G401 (cell line): ENCODE measurements around the gene HLA-B. TPM values are rescaled to one million over a fixed set of nuclear protein-coding genes. Genes with fewer than 3 reads are reported as not detected.

Experiments
- DNase-seq: peaks from one replicate; pipeline ENCODE4 v3.0.0-alpha.2; 2015; ENCODE audit warnings: low spot score
- in situ Hi-C: cut with HindIII; loops from 2 replicates; pipeline ENCODE4 v1.10.0; 2016; ENCODE audit warnings: low sequenced_read_pairs, mixed read lengths
- total RNA-seq: library from RNA; depleted of rRNA; stranded (reverse); fragments of >200 nt; shearing (Covaris generic); gene quantifications from 2 replicates; pipeline ENCODE4 v1.2.3, GENCODE V29; 2014; rRNA removed

The HLA-B gene
- total RNA-seq, 1 experiment from 2014 or later = 25.4 TPM

DNA sequence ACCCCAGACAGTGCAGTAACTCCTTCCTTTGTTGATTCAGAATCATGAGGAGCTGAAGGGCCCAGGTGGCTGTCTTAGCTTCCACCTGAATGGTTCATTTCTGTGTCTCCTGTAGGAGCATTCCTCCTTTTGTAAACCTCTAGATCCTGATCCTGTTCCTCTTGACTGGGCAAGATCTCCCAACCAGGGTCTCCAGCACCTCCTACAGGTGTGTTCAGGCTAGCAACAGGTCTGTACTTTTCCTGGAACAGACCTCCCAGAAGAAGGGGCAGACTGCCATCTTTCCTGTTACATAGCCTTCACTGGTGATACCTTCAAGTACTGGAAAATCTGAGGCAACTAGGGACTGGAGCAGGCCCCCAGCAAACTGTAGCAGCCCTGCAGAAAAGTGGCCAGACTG, 35.2 kb downstream of the HLA-B start:
- in situ Hi-C loops = no loop called here
- DNase-seq = no peak

DNA sequence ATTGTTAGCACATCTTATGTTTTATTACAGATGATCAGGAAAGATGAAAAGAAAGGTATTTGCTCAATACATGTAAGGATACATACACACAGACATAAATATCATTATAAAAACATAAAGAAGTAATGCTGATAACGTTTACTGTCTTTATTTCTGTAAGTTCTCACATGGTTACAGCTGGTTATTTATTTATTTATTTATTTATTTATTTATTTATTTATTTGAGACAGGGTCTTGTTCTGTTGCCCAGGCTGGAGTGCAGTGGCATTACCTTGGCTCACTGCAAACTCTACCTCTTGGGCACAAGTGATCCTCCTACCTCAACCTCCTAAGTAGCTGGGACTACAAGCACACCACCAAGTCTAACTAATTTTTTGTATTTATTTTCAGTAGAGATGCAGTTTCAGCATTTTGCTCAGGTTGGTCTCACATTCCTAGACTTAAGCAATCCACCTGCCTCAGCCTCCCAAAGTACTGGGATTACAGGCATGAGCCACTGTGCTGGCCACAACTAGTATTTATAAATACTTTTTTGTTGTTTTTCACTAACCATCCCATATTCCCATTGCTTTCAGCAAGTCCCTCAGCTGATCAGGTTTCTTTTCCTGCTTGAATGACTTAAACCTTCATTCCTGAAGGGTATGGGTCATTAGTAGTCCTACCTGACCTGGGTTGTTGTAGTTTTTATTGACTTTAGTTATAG, 35.8 kb downstream of the HLA-B start:
- no peak for DNase-seq
- in situ Hi-C loops = no loop called here

DNA sequence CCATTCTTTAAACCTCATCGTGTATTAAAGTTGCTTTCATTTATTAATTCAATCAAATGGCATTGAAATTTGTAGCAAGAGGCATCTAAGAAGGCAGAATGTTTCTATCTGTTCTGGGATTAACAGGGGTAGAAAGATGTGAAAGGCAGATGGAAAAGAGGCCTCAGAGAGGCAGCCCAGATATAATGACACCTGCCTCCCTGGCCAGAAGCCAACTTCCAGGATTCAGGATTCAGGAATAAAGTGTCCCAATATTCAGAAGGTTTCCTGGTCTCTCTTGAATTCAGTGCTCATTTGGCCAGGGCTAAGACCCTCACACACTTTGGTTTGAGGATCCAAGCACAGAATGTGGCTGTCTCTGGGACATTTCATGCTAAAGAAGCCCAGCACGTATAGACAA, 39.9 kb downstream of the HLA-B start:
- in situ Hi-C loops = no loop called here
- peak; percentile 53 for DNase-seq

DNA sequence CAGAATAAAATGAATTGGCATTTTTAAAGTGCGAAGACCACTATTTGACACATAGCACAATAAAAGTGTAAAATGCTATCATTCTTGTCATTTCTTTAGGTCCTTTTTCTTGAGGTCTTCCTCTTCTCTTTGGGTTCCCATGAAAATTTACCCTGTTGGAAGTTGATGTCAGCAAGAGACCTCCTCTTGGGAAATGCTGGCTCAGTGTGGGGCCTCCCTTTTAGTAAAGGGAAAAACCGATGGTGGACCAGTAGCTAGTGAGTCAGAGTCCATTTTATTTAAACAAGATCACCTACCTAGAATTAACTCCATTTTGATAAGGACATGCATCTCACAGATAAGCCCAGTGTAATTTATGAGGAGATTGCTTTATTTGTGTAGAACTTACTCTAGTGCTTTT, 47.3 kb downstream of the HLA-B start:
- DNase-seq = no peak
- in situ Hi-C loops = no loop called here

DNA sequence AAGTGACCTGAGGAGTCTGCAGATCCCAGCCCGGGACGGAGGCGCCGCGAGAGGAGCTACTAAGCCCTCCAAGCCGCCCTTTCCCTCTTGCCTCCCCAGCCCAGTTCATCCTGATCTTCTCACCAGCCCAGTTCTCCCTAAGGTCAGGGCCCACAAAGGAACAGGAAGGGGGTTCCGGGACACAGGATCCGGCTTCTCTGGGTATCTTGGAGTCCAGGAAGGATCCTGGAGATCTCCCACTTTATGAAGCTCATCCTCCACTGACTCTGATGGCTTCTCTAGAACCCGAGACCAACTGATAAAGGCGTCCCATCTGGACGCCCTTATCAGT, 48.2 kb downstream of the HLA-B start:
- in situ Hi-C loops = no loop called here
- no peak for DNase-seq

DNA sequence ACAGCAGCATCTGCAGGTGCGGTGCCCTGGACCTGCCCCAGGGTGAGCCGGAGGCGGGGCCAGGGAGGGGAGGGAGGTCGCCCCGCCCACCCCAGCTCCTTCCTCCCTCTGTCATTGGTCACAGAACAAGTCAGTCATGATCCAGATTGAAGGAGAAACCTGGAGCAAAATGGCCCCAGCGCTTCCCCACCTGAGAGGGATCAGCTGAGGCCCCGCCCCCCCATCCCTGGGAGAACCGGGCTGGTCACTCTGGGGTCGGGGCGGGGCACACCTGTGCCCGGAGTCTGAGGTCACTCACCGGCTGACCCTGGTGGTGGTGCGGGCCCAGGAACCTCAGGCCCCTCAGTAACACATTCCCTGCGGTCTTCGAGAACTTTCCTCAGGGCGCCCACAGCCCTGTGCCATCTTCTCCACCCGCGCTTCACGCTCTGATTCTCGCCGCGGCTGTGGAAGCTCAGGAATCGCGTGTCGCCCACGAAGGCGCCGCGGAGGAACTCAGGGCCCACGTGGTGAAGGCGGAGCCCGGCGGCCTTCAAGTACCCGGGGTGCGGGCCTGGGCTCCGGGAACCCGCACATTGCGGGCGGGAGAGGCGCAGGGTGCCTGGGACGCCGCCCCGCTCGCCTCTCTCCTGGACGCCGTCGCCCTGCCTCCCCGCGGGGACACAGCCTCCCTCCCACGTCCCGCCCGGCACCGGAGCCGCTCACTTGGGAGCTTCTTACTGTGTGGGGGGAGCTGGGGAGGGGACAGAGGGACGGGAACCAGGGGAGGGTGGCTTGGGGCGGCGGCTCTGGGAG, 48.7 kb downstream of the HLA-B start:
- in situ Hi-C loops = no loop called here
- DNase-seq = peak; percentile 75

DNA sequence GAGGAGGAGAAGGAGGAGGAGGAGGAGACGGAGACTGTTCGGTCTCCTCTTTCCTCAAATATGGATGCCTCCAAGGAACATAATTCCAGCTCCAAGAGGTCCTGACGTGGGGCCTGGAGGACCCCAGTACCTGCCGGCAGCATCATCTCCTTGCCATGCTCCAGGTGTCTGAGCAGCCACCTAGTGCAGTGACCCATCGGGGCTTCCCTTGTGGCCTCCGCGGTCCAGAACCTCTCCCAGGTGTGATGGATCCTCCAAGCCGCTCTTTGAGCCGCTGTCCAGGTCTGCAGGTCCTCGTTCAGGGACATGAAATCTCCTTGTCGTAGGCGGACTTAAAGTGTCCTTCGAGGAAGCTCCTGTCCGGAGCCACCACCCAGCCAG, 49.3 kb downstream of the HLA-B start:
- no peak for DNase-seq

DNA sequence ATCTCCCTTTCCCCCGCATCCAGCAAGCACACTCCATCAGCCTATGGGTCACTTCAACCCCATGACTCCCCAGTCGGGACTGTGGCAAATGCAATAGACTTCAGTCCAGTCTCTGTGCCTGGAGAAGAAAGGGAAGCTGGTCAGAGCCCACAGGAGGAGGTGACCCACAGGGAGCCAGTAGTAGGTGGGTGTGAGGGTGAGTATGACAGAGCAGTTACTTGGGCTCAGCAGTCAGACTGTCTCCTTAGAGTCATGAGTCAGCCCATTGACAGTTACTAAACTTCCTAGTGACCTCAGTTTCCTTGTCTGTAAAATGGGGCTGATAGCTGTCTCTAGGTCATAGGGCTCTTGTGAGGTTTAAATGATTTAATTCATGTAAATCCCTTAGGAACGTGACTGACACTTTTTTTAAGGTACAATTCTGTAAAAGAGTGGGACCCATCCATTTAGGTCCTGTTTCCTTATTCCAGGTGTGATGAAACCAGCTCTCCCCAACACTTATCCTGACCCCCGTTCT, 51.2 kb downstream of the HLA-B start:
- in situ Hi-C loops = no loop called here
- no peak for DNase-seq

More for the DNA sequence above, 49.3 kb downstream of the HLA-B start:
- in situ Hi-C loops = no loop called here

GRCh38 chr6:31304683-31305082, 52.3 kb downstream of the HLA-B start:
- in situ Hi-C loops = no loop called here

More at GRCh38 chr6:31304683-31305082, 52.3 kb downstream of the HLA-B start:
- no peak for DNase-seq

Other genes starting within 250 kb of the HLA-B start
- gene C6orf15, start 244.6 kb downstream of the HLA-B start, total RNA-seq = not detected in 2 replicates
- not detected in 2 replicates for gene PSORS1C1, start 242.4 kb downstream of the HLA-B start, total RNA-seq
- not detected in 2 replicates for gene CDSN, start 236.7 kb downstream of the HLA-B start, total RNA-seq
- gene PSORS1C2, start 218.1 kb downstream of the HLA-B start, total RNA-seq = not detected in 2 replicates
- gene CCHCR1, start 199.4 kb downstream of the HLA-B start, total RNA-seq = 33.6 and 37.5 TPM in 2 replicates
- 16.1 and 19.4 TPM in 2 replicates for gene TCF19, start 198.6 kb downstream of the HLA-B start, total RNA-seq
- gene POU5F1, start 186.5 kb downstream of the HLA-B start, total RNA-seq = 0.18 TPM in 1 of 2 replicates, not detected in the other
- 45.5 and 52.0 TPM in 2 replicates for gene HLA-C, start 85.1 kb downstream of the HLA-B start, total RNA-seq
- 40.3 and 44.1 TPM in 2 replicates for gene MICA, start 46.4 kb upstream of the HLA-B start, total RNA-seq
- 15.0 and 18.3 TPM in 2 replicates for gene MICB, start 141.0 kb upstream of the HLA-B start, total RNA-seq
- 2.1 TPM in 1 of 2 replicates, not detected in the other for gene MCCD1, start 171.8 kb upstream of the HLA-B start, total RNA-seq
- gene DDX39B, start 184.8 kb upstream of the HLA-B start, total RNA-seq = 771 and 792 TPM in 2 replicates
- 3.8 and 4.9 TPM in 2 replicates for gene ATP6V1G2, start 189.4 kb upstream of the HLA-B start, total RNA-seq
- gene NFKBIL1, start 190.4 kb upstream of the HLA-B start, total RNA-seq = 19.8 and 24.9 TPM in 2 replicates
- gene LTA, start 215.1 kb upstream of the HLA-B start, total RNA-seq = not detected in 2 replicates
- 0.14 TPM in 1 of 2 replicates, not detected in the other for gene TNF, start 218.4 kb upstream of the HLA-B start, total RNA-seq
- 0.51 TPM in 1 of 2 replicates, not detected in the other for gene LTB, start 225.2 kb upstream of the HLA-B start, total RNA-seq
- not detected in 2 replicates for gene LST1, start 229.1 kb upstream of the HLA-B start, total RNA-seq
- gene NCR3, start 235.8 kb upstream of the HLA-B start, total RNA-seq = not detected in 2 replicates